H1 (cell line): ENCODE data around the gene PBX3. TPM values are rescaled to one million over a fixed set of nuclear protein-coding genes. Genes with fewer than 3 reads are reported as not detected.

ENCODE experiments used
- CTCF ChIA-PET: fragments of 300-600 bp; sonication (Branson Sonifier 250); formaldehyde crosslinking; loops from one replicate; lab custom pipeline; 2021; ENCODE audit not compliant: partially characterized antibody; lab: Charles Lee
- POLR2A ChIA-PET: fragments of 300-600 bp; sonication (Branson Sonifier 250); formaldehyde crosslinking; loops from one replicate; lab custom pipeline; 2021; ENCODE audit warnings: inconsistent platforms; ENCODE audit not compliant: partially characterized antibody; lab: Charles Lee
- DNase-seq, 2 experiments: peaks; one replicate each; pipeline versions ENCODE4 v3.0.0 to v3.0.0-alpha.2; 2010 to 2022; ENCODE audit warnings: low spot score in 2 of 2, low read depth in 1 of 2, mixed read lengths in 1 of 2
- FAIRE-seq: peaks from 2 replicates; lab custom pipeline; 2011; peaks lifted over from hg19 to GRCh38; lab: Jason Lieb, UNC
- H2AFZ ChIP-seq: 2 replicates; pipeline ENCODE4 v1.8.1; 2012; ENCODE audit warnings: low read length, inconsistent platforms
- H2AK5ac ChIP-seq: 2 replicates; pipeline ENCODE4 v1.6.1; 2013; ENCODE audit warnings: low read depth, low read length
- H2BK120ac ChIP-seq: replicated peaks from 2 replicates; pipeline ENCODE3; 2013; ENCODE audit warnings: low read depth, low read length, inconsistent platforms
- H2BK12ac ChIP-seq: 2 replicates; pipeline ENCODE4 v1.6.1; 2013; ENCODE audit warnings: low read depth, low read length
- H2BK15ac ChIP-seq: 2 replicates; pipeline ENCODE4 v1.6.1; 2013; ENCODE audit warnings: low read length
- H2BK20ac ChIP-seq: 2 replicates; pipeline ENCODE4 v1.6.1; 2013; ENCODE audit warnings: low read length
- H2BK5ac ChIP-seq: 2 replicates; pipeline ENCODE4 v1.6.1; 2013; ENCODE audit warnings: low read depth, low read length
- H3K14ac ChIP-seq: 2 replicates; pipeline ENCODE4 v1.6.1; 2013; ENCODE audit warnings: inconsistent platforms; ENCODE audit not compliant: insufficient read length
- H3K18ac ChIP-seq: 2 replicates; pipeline ENCODE4 v1.6.1; 2013; ENCODE audit warnings: low read length; ENCODE audit errors: extremely low read depth
- H3K23ac ChIP-seq: 2 replicates; pipeline ENCODE4 v1.6.1; 2013; ENCODE audit warnings: inconsistent platforms; ENCODE audit not compliant: insufficient read length
- H3K23me2 ChIP-seq: 2 replicates; pipeline ENCODE4 v1.6.1; 2013; ENCODE audit warnings: low read depth, low read length
- H3K27ac ChIP-seq: 2 replicates; pipeline ENCODE4 v1.6.1; 2011; ENCODE audit warnings: low read depth, low read length, inconsistent platforms
- H3K27me3 ChIP-seq, 4 experiments: replicated peaks in 1 of 4; 1 replicate in 1 of 4; 2 replicates in 3 of 4; pipeline versions ENCODE4 v1.6.1 to v1.8.1; 2011 to 2013; ENCODE audit warnings: low read length in 3 of 4, mild to moderate bottlenecking in 3 of 4, inconsistent platforms in 2 of 4, mixed read lengths in 2 of 4, moderate library complexity in 1 of 4; ENCODE audit not compliant: control insufficient read depth in 3 of 4, insufficient read depth in 3 of 4; ENCODE audit errors: extremely low read depth in 1 of 4
- H3K36me3 ChIP-seq, 4 experiments: 2 replicates each; pipeline versions ENCODE4 v1.6.1 to v1.8.1; 2011 to 2013; ENCODE audit warnings: mild to moderate bottlenecking in 4 of 4, low read length in 3 of 4, moderate library complexity in 2 of 4, control low read depth in 1 of 4, inconsistent platforms in 1 of 4; ENCODE audit not compliant: insufficient read depth in 4 of 4, control insufficient read depth in 2 of 4
- H3K4ac ChIP-seq: replicated peaks from 2 replicates; pipeline ENCODE3; 2013; ENCODE audit warnings: low read length, low read depth, mixed read lengths, inconsistent platforms; ENCODE audit not compliant: insufficient read length
- H3K4me1 ChIP-seq, 4 experiments: replicated peaks in 1 of 4; 1 replicate in 1 of 4; 2 replicates in 3 of 4; pipeline versions ENCODE4 v1.6.1 to v1.8.1; 2011 to 2013; ENCODE audit warnings: low read length in 3 of 4, inconsistent platforms in 2 of 4, mixed read lengths in 1 of 4; ENCODE audit not compliant: insufficient read depth in 4 of 4, control insufficient read depth in 3 of 4
- H3K4me2 ChIP-seq, 2 experiments: 2 replicates each; pipeline versions ENCODE4 v1.6.1 to v1.8.1; 2011 to 2013; ENCODE audit warnings: low read depth in 2 of 2, low read length in 2 of 2, control low read depth in 1 of 2, inconsistent platforms in 1 of 2, mild to moderate bottlenecking in 1 of 2; ENCODE audit not compliant: insufficient read depth in 1 of 2
- H3K4me3 ChIP-seq, 4 experiments: fragments of 200-600, 300-600 bp in 1 of 4; sonication (generic), shearing (Covaris generic), sonication (Bioruptor Twin) in 1 of 4; 2 replicates each; pipeline versions ENCODE4 v1.5.1 to v1.8.1; 2011 to 2016; ENCODE audit warnings: low read length in 4 of 4, low read depth in 3 of 4, control low read depth in 2 of 4, inconsistent platforms in 2 of 4, mild to moderate bottlenecking in 2 of 4, mixed read lengths in 1 of 4, moderate library complexity in 1 of 4; ENCODE audit not compliant: insufficient read depth in 2 of 4; ENCODE audit errors: extremely low read depth in 1 of 4
- H3K56ac ChIP-seq: replicated peaks from 2 replicates; pipeline ENCODE3; 2013; ENCODE audit warnings: low read depth, mild to moderate bottlenecking, mixed read lengths, low read length, inconsistent platforms; ENCODE audit not compliant: insufficient read length
- H3K79me1 ChIP-seq: 2 replicates; pipeline ENCODE4 v1.6.1; 2013; ENCODE audit warnings: low read depth, low read length, control low read depth
- H3K79me2 ChIP-seq, 2 experiments: 2 replicates each; pipeline versions ENCODE4 v1.6.1 to v1.8.1; 2012 to 2013; ENCODE audit warnings: low read length in 2 of 2, mild to moderate bottlenecking in 2 of 2, inconsistent platforms in 1 of 2; ENCODE audit not compliant: insufficient read depth in 2 of 2, control insufficient read depth in 1 of 2
- H3K9ac ChIP-seq, 4 experiments: replicated peaks in 1 of 4; 1 replicate in 1 of 4; 2 replicates in 3 of 4; pipeline versions ENCODE4 v1.6.1 to v1.8.1; 2011 to 2013; ENCODE audit warnings: low read depth in 3 of 4, low read length in 3 of 4, control low read depth in 2 of 4, mild to moderate bottlenecking in 2 of 4, moderate library complexity in 2 of 4, inconsistent platforms in 1 of 4; ENCODE audit errors: extremely low read depth in 1 of 4
- H3K9me3 ChIP-seq, 2 experiments: 2 replicates each; pipeline versions ENCODE4 v1.6.1 to v1.8.1; 2012 to 2013; ENCODE audit warnings: mild to moderate bottlenecking in 2 of 2, moderate library complexity in 2 of 2, control low read depth in 1 of 2, inconsistent platforms in 1 of 2, low read depth in 1 of 2, low read length in 1 of 2, mixed read lengths in 1 of 2; ENCODE audit not compliant: insufficient read depth in 2 of 2
- H4K20me1 ChIP-seq, 2 experiments: replicated peaks in 1 of 2; 2 replicates each; pipeline versions ENCODE3 to v1.8.1; 2011 to 2013; ENCODE audit warnings: inconsistent platforms in 2 of 2, low read length in 2 of 2, mild to moderate bottlenecking in 1 of 2; ENCODE audit not compliant: insufficient read depth in 2 of 2, control insufficient read depth in 1 of 2
- H4K5ac ChIP-seq: 2 replicates; pipeline ENCODE4 v1.6.1; 2013; ENCODE audit warnings: low read length, low read depth, mixed read lengths, inconsistent platforms; ENCODE audit not compliant: insufficient read length
- H4K8ac ChIP-seq: 2 replicates; pipeline ENCODE4 v1.8.0; 2013; ENCODE audit warnings: mild to moderate bottlenecking, moderate library complexity, low read length, inconsistent platforms; ENCODE audit not compliant: insufficient read depth; ENCODE audit errors: extremely low read depth
- H4K91ac ChIP-seq: replicated peaks from 2 replicates; pipeline ENCODE3; 2013; ENCODE audit warnings: low read length, mixed read lengths, inconsistent platforms; ENCODE audit not compliant: insufficient read length
- ASH2L ChIP-seq: fragments of 200-600, 300-600 bp; sonication (generic); IDR thresholded peaks from one replicate; pipeline ENCODE4 v1.7.1; 2017; ENCODE audit warnings: low read length
- ATF2 ChIP-seq: IDR thresholded peaks from 2 replicates; pipeline ENCODE4 v1.6.1; 2012; ENCODE audit warnings: low read length, inconsistent platforms
- CBX5 ChIP-seq: fragments of 300-800, 300-1000 bp; sonication (generic); IDR thresholded peaks from 2 replicates; pipeline ENCODE4 v1.7.1; 2016; ENCODE audit warnings: antibody characterized with exemption, low read length, low read depth
- CTCF ChIP-seq, 3 experiments: IDR thresholded peaks; 1 replicate in 2 of 3; 2 replicates in 1 of 3; pipeline versions ENCODE4 v1.5.1 to v1.6.1; 2011; ENCODE audit warnings: low read length in 3 of 3, mild to moderate bottlenecking in 3 of 3, inconsistent platforms in 2 of 3, low read depth in 1 of 3, moderate library complexity in 1 of 3; ENCODE audit not compliant: insufficient read depth in 1 of 3; ENCODE audit errors: control extremely low read depth in 1 of 3
- EP300 ChIP-seq, 2 experiments: IDR thresholded peaks; 1 replicate in 1 of 2; 2 replicates in 1 of 2; pipeline ENCODE4 v1.6.1; 2011 to 2012; ENCODE audit warnings: low read depth in 2 of 2, low read length in 2 of 2, mild to moderate bottlenecking in 2 of 2, borderline replicate concordance in 1 of 2, inconsistent platforms in 1 of 2, moderate library complexity in 1 of 2
- GTF2F1 ChIP-seq: IDR thresholded peaks from 2 replicates; pipeline ENCODE4 v1.6.1; 2012; ENCODE audit warnings: low read depth, low read length, improper control_type of control experiment, borderline replicate concordance
- NRF1 ChIP-seq: IDR thresholded peaks from 2 replicates; pipeline ENCODE4 v1.6.1; 2011; ENCODE audit warnings: mild to moderate bottlenecking, low read depth, low read length, improper control_type of control experiment
- SAP30 ChIP-seq: fragments of 300-600 bp; sonication (generic); IDR thresholded peaks from 2 replicates; pipeline ENCODE4 v1.7.1; 2012; ENCODE audit warnings: low read length, moderate library complexity, mild to moderate bottlenecking, inconsistent platforms; ENCODE audit not compliant: insufficient read depth, insufficient replicate concordance
- SIRT6 ChIP-seq: IDR thresholded peaks from one replicate; pipeline ENCODE4 v1.7.1; 2012; ENCODE audit warnings: low read length, inconsistent platforms
- WGBS, 2 experiments: shearing (Covaris generic) in 1 of 2; methylation state at CpG; one replicate each; pipeline versions ENCODE4 v1.1.6 to v1.1.7; 2013 to 2015; ENCODE audit warnings: low lambda C conversion rate in 2 of 2, mixed read lengths in 2 of 2, inconsistent platforms in 1 of 2, low coverage in 1 of 2, missing lambda C conversion rate in 1 of 2; ENCODE audit not compliant: insufficient replicate concordance in 2 of 2, insufficient coverage in 1 of 2, insufficient read length in 1 of 2; ENCODE audit errors: extremely low coverage in 1 of 2, missing lambda C conversion rate in 1 of 2; 5-methylcytosine and 5-hydroxymethylcytosine counted together
- polyA plus RNA-seq, 7 experiments: library from polyadenylated mRNA; depleted of rRNA in 3 of 7; stranded (reverse) in 5 of 7; unstranded in 2 of 7; fragments of >200 nt in 5 of 7; fragments of 200-250 nt in 2 of 7; gene quantifications; 1 replicate in 5 of 7; 2 replicates in 1 of 7; 4 replicates in 1 of 7; pipeline versions ENCODE4 v1.2.1 to v1.2.3, GENCODE V29; 2011 to 2013; ENCODE audit warnings: missing spikeins in 2 of 7, mixed read lengths in 2 of 7
- total RNA-seq: library from RNA; stranded (reverse); fragmentation: NEBNext Ultra II Directional; extraction: Animal tissue kit (Norgen Biotek cat#: 25700); gene quantifications from 2 replicates; pipeline ENCODE4 v1.2.1, GENCODE V29; 2021

Gene PBX3
- total and polyA plus RNA-seq, 2 of the 8 experiments (the other 6 are each of a cell fraction or from before 2014, with no cell fraction given) = 22.7 to 44.3 TPM

DNA sequence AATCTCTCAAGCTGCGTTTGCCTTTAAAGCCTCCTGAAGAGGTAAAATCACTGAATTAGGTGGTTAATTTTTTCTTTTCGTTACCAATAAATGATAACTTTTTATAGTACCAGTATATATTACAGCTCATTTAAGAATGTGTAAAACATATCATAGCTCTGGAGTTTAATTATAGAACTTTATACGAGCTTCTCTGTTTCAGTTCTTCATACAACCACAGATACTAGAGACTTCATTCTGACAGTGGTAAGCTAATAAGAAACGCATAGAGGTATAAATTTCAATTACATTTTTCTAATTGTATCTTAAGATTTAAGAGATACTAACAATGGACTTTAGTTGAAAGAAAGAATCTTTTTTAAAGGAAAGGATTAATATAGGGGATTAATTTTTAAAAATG is 73.9 kb downstream of the PBX3 start:
- H3K4me3 ChIP-seq = no peak overlapping the region
- peaks cover 2 to 3% of the 10 kb centered on the region in 2 experiments for H4K20me1 ChIP-seq
- WGBS, 2 experiments = 91% methylated on average over 4 of the region's 4 CpGs; no CpG with 5 or more reads in 1 of the 2 experiments
- H3K14ac ChIP-seq = no peak overlapping the region
- no peak overlapping the region for H3K18ac ChIP-seq
- H2BK20ac ChIP-seq = no peak overlapping the region
- no peak overlapping the region for H2BK12ac ChIP-seq
- H3K79me1 ChIP-seq = no peaks in the 10 kb centered on the region
- H3K79me2 ChIP-seq = peaks cover 0 to 51% of the 10 kb centered on the region in 2 experiments; a peak in 3 of 4 replicates
- no peak overlapping the region for H2BK120ac ChIP-seq
- ChIA-PET CTCF (no interaction called here), POLR2A (no interaction called here)
- H3K9ac ChIP-seq = no peak overlapping the region
- no peak overlapping the region for H3K23ac ChIP-seq
- H3K4me2 ChIP-seq = no peak overlapping the region
- H3K23me2 ChIP-seq = no peaks in the 10 kb centered on the region
- H3K56ac ChIP-seq = no peak overlapping the region
- no peak overlapping the region for H4K91ac ChIP-seq
- no peak overlapping the region for H3K4ac ChIP-seq
- DNase-seq (no peak), FAIRE-seq (no peak)
- H2AK5ac ChIP-seq = no peak overlapping the region
- H2BK5ac ChIP-seq = no peak overlapping the region
- no peaks in the 10 kb centered on the region for H3K27me3 ChIP-seq
- H4K8ac ChIP-seq = no peak overlapping the region
- no peaks in the 10 kb centered on the region for H3K9me3 ChIP-seq
- no peak overlapping the region for H2AFZ ChIP-seq
- H4K5ac ChIP-seq = no peak overlapping the region
- no peak overlapping the region for H3K27ac ChIP-seq
- no peaks in the 10 kb centered on the region for H3K36me3 ChIP-seq
- no peaks in the 10 kb centered on the region; a peak in 2 of 7 replicates for H3K4me1 ChIP-seq
- no peak overlapping the region for H2BK15ac ChIP-seq
- TF ChIP-seq EP300 (IDR thresholded peaks at IDR 0.05; ENCODE audit: borderline replicate concordance in 1 of 2, low read depth in 2 of 2, low read length in 2 of 2) (no peak), NRF1 (no peak), ATF2 (no peak), GTF2F1 (no peak), ASH2L (no peak), CBX5 (no peak), SAP30 (no peak), CTCF (IDR thresholded peaks at IDR 0.05; ENCODE audit: control extremely low read depth in 1 of 3, insufficient read depth in 1 of 3, low read depth in 1 of 3, low read length in 3 of 3) (no peak), SIRT6 (no peak)
